HG03097 (cell line): ENCODE data around the gene NCAM1.

Experiments
- ATAC-seq: cut with Tn5 transposase; IDR thresholded peaks from one replicate; pipeline ENCODE4 v1.9.1; 2021; ENCODE audit not compliant: unreplicated experiment, low FRiP score

The NCAM1 gene

DNA sequence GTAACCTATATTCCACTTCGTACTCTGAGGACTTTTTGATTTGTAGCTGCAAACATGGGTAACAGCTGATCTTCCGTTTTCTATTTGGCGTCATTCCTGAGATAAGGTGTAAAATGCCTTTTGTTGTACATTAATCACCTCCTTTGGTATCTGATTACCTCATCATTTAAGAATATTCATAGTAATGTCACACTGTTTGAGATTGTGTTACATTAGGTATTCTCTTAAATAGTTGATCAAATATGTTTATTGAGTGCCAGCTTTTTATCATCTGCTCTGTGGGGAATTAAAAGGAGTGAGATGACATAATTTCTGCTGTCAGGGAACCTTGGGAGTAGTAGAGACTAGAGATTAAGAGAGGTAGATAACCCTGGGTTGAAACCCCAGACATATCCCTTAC is 5.9 kb downstream of the NCAM1 start:
- no peak for ATAC-seq

DNA sequence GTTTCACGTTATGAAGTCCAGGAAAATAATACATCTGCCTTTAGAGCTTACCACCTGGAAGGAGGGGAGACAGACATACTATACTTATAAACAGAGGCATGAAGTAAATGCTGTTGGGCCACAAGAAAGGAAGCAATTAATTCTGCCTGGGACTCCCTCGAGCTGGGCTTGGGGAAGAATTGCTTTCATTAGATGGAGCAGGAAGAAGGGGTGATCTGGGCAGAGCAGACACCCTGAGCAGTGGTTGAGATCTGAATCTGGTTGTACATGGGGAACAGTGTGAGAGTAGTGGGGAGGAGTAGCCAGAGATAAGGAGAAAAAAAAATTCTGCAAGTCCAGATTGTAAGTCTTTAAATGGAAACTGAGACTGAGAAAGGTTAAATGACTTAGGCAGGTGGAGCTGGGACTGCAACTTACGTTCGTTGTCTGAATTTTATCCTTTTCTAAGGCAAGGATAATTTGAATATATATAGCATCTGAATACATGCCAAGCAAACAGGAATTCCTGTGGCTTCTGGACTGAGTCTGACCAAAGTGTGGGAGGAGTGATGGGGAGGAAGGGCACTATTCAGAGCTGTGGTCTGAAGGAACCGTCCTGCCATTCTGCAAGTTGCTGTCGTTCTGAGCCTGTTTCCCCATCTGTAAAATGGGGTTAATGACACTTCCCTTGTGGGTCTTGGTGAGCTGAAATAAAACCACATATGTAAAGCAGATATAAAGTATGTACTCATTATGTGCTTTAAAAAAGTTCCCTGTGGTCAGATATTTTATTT is 7.9 kb downstream of the NCAM1 start:
- ATAC-seq = no peak

DNA sequence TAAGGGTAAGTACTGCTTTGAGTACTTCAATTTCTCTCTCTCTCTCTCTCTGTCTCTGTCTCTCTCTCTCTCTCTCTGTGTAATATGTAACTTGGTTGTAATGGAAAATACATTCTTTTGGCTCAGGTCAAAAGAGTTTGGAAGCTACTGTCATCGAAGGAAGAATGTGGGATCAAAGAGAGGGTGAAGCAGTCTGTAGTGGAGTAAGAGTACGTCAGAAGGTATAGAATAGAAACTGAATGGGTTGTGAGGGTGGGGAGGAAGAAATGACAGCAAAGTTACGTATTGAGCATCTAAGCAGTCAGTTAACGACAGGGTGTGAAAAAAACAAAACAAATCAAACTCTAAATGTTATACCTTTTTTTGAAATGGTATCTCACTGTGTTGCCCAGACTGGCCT is 10.0 kb downstream of the NCAM1 start:
- ATAC-seq = no peak

DNA sequence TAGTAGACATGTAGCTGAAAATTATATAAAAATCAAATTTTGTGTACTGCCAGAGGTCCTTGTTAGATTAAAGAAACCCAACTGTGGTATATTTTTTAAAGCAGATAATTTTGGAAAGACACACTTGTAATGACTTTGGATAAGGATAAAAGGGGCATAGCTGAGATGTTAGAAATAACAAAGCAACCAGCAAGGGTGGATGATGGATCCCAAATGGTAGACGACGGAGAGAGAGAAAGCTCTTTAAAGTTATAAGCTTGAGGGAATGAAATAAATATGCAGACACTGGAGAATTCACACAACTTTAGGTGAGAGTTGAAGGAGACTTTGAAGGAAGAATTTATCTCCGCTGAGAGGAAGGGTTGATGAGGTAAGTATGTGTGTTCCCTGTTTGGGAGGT is 10.6 kb downstream of the NCAM1 start:
- ATAC-seq = no peak

DNA sequence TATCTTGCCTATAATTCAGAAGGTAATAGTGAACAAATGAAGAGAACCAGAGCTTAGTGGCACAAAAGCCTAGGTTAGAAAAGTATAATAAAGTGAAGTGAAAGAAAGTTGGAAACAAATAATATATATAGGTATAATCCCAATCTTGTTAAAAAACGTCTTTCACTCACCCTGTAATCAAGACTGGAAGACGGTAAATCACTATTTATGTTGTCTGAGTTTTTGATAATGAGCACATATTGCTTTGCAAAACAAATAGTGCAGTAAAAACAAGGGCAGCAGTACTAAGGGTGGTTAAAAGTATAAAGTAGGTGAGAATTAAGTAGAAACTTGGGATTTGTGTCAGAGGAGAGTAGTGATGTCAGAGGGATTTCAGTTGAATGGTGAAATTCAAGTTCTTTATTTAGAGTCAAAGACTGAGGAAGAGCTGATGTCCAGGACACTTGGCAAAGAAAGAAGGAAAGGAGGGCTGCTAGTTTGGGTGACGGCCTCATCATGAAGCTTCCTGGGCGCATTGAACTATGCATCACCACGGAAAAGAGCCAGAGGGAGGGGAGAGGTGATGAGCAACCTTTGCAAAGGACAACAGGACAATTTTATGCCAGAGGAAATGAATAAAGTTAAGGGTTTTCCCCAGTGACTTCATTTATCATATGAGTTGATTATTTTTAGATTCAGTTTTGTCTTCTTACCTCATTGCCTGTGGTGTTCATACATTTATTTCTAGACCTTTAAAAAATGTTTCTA is 11.4 kb downstream of the NCAM1 start:
- ATAC-seq = no peak

DNA sequence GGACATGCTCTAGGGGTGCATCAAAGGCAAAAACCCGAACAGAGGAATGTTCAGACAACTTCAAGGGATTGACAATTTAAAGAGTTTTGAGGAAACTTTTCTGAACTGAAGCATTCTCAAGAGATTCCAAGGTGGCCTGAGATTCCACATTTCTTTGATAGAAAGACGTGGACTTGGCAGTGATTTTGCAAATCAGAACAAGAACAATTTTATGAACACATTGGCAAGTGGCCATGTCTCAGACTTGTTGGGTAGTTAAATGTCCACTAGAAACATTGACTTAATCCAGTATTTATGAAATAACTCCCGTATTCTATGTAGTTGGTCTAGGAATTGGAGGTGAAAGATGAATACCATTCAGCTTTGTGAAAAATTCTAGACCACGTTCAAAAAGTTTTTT is 13.8 kb downstream of the NCAM1 start:
- ATAC-seq = no peak

DNA sequence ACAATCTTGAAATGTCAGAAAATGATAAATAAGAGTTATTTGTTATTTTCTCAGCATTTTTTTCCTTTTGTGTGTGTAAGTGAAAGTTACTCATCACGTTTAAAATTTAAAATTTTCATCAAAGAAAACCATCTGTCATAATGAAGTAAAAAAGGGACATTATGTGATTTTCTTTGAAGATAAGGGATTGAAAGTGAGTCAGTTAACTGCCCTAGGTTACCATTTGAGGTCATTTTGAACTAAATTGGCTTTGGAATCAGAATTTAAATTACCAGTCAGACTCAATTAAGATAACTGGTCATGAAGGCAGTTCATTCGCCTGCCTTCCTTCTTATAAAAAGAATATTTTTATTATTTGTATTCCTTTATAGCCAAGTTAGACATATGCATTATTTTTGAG is 14.3 kb downstream of the NCAM1 start:
- no peak for ATAC-seq

DNA sequence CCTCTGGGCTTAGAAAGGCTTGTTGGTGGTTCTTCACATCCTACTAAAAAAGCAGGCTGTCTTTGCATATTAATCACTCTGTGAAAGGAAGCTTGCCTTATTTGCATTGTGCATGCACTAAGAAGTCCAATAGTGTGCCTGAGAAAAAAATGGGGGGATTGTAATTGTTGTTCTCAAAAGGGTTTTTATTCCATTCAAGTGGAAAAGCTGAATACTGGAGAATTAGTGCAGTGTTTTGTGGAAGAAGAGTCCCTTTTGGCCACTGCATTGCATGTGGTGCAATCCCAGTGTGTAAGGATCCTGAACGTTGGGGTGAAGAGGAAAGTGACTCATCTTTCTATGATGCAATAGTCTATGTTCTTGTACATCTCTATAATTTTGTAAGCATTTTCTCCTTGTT is 16.5 kb downstream of the NCAM1 start:
- ATAC-seq = no peak

DNA sequence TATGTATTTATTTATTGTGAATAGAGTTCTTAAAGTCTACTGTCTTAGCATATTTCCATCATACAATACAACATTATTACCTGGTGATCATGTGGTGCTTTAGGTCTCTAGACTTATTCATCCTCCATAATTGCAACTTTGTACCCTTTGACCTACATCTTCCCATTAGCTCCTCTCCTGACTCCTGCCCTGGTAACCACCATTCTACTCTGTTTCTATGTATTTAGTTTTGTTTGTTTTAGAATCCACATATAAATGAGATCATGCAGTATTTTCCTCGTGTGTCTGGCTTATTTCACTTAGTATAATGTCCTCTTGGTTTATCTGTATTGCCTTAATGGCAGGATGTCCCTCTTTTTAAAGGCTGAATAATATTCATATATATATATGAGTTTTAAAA is 22.7 kb downstream of the NCAM1 start:
- ATAC-seq = no peak

DNA sequence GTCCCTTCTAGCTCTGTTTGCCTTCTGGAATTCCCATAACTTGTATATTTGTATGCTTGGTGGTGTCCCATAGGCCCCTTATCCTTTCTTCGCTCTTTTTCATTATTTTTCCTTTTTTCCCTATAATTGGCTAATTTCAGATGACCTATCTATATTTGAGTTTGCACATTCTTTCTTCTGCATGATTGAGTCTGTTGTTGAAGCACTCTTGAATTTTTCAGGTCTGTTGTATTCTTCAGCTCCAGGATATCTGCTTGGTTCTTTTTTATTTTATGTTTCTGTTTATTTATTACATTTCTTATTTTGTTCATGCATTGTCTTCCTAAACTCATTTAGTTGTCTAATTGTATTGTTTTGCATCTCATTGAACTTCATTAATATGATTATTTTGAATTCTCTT is 28.0 kb downstream of the NCAM1 start:
- no peak for ATAC-seq

DNA sequence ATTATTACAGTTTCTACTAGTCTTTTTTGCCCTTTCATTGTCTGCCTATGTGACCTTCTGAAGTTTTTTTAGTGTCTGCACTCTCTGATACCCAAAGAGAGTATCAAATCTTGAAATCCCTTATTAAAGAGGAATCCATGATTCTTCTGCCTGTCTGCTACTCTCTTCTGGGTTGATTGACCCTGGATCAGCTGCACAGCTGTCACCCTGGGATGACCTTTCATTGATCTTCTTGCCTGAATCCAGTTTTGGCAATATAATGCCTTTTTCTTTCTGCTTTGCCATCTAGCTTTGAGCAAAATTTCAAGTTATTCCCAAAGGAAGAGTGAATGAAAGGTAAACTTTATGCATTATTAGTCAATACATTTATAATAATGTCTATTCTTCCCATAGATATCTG is 32.6 kb downstream of the NCAM1 start:
- no peak for ATAC-seq

DNA sequence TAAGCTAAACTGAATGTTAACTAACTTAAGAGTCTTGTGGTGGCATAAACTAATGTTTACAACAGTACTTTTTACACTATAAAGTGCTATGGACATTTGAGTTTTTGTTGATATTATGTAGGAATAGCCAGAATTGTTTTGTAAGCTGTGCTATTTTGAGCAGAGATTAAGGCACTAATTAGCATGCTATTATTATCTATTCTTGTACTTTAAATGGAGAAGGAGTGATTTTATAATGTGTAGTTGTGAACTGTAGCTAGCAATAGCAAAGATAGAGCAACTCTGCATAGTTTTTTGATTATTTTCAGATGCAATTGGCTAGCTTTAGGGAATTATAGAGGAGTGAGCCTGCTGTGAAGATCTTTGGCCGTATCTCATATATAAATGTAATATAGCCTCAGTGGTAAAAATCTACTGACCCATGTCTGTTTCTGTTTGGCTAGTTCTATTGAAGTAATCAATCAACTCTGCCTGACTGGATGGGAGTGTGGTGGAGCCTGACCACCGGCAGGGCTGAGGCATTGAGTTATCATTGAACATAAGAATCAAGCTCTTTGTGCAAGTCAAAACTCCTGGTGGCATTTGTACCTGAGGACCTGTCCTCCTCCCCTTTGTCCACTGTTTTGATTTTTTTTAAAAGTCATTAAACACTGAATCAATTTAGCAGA is 34.3 kb downstream of the NCAM1 start:
- ATAC-seq = no peak

DNA sequence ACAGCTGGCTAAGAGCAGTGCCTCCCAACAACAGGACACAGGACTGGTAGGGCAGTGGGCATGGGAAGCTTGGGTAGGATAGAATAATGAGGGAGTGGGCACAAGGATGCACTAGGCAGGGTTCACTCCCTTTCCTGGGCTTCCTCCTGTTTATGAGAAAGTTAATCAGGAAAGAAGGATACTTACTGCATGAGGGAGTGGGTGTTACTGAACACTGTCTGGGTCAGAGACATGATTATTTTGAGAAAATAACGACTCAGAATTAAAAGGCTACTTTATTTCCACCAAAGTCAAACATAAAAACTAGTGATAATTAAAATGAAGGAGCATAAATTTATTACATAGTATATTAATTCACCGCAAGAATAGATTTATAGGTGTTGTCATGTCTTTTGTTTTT is 35.8 kb downstream of the NCAM1 start:
- ATAC-seq = no peak

DNA sequence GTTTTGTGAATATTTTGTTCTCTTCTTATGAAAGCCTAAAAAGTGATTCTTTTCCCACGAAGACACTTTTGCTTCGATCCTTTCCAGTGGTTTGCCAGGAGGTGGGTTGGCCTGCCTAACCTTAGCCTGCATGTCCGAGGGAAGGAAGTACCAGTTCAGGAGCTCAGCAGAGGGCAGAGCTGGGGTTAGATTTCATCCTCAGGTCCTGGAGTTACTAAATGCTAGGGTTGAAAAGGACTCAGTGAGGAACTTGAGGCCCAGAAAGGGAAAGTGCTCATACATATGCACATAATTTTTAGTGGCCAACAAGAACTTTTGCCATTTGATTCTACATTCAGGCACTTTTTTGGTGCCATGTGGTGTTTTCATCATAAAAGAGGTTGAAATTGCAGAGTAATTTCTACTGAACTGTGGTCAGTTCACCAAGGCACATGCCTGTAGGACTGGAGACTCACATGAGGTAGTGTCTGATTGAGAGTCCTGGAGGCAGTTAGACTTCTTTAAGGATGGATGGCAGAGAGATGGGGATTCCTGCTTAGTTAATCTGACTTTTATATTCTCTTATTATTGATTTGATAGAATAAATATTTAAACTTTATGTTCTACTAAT is 36.7 kb downstream of the NCAM1 start:
- no peak for ATAC-seq

DNA sequence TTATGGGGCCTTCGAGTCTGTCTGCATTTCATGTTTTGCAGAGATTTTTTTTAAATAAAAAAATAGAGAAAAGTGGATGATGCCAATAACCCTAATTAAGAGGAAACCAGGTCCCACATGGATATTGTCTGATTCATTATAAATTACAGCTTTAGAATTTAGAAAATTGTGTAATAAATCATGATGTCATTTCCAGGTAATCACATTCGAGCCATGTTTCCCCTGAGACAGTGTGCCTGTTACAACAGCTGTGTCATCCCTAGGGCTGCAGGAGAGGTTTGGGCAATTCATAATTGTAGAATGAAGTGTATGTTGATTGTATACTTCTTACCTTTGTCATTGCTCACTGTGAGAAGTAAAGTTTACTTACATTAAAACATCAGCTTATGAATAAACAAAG is 38.3 kb downstream of the NCAM1 start:
- ATAC-seq = no peak

DNA sequence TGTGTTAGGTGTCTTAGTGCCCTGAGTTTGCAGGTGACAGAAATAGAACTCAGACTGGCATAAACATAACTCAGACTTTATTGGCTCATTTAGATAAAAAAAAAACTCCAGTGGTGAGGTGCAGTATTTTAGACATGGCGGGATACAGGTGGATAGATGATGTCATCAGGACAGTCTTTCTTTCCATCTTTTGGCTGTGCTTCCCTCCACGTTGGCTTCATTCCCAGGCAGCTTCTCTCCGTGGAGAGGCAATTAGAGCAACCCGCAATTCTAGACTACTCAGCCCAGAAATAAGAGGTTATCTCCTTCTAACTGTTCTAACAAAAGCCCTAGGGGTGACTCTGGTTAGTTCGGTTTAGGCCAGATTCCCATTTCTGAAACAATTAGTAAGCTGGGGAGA is 40.5 kb downstream of the NCAM1 start:
- no peak for ATAC-seq

DNA sequence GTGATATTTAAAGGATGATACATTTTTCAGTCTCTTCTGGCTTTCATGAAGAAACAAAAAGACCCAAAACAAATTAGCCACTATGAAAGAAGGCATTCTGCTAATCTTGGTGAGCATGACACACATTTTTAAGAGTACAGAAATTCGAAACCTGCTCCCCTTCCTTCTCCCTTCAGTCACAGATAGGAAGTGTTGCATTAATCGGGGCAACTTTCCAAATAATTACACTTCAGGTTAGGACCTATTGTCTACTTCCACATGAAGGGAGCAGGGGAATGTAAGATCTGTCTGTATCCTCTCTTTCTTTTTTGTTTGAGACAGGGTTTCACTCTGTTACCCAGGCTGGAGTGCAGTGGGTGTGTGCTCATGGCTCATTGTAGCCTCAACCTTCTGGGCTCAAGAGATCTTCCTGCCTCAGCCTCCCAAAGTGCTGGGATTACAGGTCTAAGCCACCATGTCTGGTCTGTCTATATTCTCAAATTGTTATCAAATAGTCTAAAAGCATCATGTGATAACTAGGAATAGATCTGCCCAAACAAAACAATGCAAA is 45.8 kb downstream of the NCAM1 start:
- no peak for ATAC-seq

DNA sequence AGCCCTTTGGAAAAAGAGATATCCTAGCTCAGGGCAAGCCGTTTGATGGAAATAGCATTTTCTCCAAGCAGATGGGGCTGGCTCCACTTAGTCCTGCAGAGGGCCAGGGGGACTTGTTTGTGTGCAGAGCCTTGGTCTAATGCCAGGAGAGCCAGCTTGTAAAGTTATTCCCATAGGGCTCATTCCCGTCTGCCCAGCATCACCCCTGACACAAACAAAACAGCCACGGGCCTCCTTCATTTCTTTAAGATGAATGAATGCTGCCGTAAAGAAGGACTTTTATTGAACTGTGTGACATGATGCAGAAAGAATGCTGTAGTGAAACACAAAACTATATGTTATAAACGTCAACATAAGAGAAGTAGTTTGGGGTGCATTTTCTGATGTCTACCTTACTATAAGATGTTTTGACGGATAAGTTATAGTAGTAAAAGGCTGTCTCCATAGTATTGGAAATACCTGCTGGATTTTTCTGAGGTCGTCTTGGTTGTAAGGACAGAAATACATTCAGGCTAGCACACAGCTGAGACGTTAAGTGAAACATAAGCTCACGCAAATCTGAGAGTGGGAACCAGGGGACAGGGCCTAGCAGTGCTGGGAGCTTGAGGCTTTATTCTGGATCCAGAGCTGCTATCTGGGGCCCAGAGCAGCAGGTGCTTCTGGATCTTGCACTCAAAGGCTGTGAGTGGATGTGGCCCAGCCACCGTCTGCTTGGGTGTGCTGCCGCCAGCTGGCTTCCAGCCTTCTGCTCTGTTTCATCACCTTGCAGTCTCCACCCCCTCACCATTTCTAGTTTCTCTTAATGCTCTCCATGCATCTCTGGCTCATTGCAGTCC is 53.3 kb downstream of the NCAM1 start:
- ATAC-seq = no peak

DNA sequence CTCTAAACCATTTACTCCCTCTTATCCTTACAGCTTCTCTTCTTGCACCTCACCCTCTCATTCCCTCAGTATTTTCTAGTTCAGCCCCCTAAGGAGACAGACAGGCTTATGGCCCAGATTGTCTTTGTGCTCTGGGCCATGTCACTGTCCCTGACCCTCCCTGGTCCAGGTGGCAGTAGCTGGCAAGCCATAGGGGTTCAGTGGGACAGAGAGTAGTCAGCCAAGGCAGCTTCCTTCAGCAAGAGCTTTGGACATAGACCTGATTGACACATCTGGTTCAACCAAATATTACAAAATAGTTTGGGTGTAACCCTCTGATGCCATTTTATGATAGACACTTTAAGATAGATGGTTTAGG is 53.9 kb downstream of the NCAM1 start:
- no peak for ATAC-seq

DNA sequence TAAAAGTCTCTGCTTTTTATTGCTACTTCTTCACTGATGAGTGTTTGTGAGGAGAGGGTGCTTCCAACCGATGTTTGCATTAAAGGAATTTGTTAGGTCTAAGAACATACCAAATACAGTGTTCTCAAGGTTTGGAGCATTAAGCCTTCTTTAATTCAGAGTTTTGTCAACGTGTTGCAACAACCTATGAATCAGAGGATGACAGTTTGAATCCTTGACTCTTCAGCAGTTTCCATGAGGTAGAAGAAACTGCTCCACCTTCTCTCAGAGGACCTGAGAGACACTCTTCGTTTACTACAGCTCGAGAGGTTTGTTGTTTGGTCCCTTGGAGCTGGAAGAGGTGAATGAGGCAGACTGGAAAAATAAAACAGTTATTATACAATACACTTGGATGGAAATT is 55.7 kb downstream of the NCAM1 start:
- no peak for ATAC-seq
